PC-9 (cell line): Measurements from ENCODE around the gene NSF.
"Not testable (repeated sequence)": the region's sequence is repeated elsewhere in the genome, so short reads cannot be mapped to it uniquely, and the experiment has no call there.

ENCODE experiments used
- CTCF ChIP-seq: fragments of 200-600 bp; sonication (generic); conservative IDR thresholded peaks from 2 replicates; pipeline ENCODE4 v1.6.1; 2017; ENCODE audit warnings: mixed run types, antibody characterized with exemption, mild to moderate bottlenecking, moderate library complexity
- EZH2 ChIP-seq: fragments of 200-600 bp; sonication (generic); IDR thresholded peaks from 2 replicates; pipeline ENCODE4 v1.8.0; 2017; ENCODE audit warnings: antibody characterized with exemption, low read depth

- not testable (repeated sequence) for TF ChIP-seq EZH2, CTCF
Measured at GRCh38 chr17:46603125-46603524, 12.7 kb downstream of the NSF start.
